Sigmoid colon (tissue), 4 donors: Measurements from ENCODE around the gene ARPC5L.

Source experiments
- CTCF ChIP-seq, 4 experiments: fragments of 450-650 bp in 3 of 4; fragments of 200-600 bp in 1 of 4; IDR thresholded peaks; one replicate each; pipeline ENCODE4 v1.5.1; 2016 to 2019; ENCODE audit warnings: antibody characterized with exemption in 4 of 4, mild to moderate bottlenecking in 3 of 4, moderate library complexity in 2 of 4
- EP300 ChIP-seq, 4 donors: sonication (generic); formaldehyde crosslinking; IDR thresholded peaks; one replicate each; pipeline ENCODE4 v1.6.1; 2017; ENCODE audit warnings: antibody characterized with exemption in 4 of 4
- POLR2A ChIP-seq, 2 donors: fragments of 450-650 bp; IDR thresholded peaks; one replicate each; pipeline ENCODE4 v1.6.1; 2016; ENCODE audit warnings: antibody characterized with exemption in 2 of 2, mild to moderate bottlenecking in 2 of 2, moderate library complexity in 2 of 2
- POLR2AphosphoS5 ChIP-seq, 4 donors: sonication (generic); formaldehyde crosslinking; IDR thresholded peaks; one replicate each; pipeline ENCODE4 v1.6.1; 2017; ENCODE audit warnings: antibody characterized with exemption in 4 of 4

DNA sequence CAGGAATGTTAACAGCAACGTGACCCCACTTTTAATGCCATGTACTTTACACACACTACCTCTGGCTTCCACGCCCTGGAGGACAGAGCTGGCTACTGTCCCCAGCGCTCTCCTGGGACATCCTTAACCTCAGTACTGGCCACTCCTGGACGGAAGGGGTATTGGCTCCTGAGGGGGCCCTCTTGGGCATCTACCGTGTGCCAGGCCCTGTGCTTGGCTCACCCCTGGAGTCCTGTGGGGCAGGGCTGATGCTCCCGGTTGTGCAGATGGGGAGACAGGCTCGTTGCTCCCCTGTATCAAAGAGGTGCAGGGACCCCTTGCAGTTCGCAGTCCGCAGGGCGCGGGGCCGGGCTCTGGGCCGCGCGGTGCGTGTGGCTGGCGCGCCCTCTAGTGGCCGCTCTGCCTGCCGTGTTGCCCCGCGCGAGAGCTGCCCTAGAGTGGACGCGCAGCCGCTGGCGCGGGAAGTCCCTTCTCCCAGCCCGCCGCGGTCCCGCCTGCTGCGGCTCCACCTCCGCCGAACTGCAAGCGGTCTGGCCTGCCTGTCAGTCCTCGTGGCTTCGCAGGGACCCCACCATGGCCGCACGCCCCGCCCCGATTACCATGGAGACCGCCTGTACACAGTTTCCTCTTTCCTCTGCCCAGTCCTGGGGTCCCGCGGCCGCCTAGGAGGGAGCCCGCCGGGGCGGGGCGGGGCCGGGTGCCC lies 8.9 kb upstream of the ARPC5L start, which contains the start of gene WDR38:
- TF ChIP-seq CTCF (IDR thresholded peaks at IDR 0.05): peak; percentile 99 to 100 (median 100)
- TF ChIP-seq EP300 (IDR thresholded peaks at IDR 0.05): no peak
- TF ChIP-seq POLR2A (IDR thresholded peaks at IDR 0.05): no peak
- TF ChIP-seq POLR2AphosphoS5 (IDR thresholded peaks at IDR 0.05): peak in 1 of 4 donors; percentile 2
